ENCODE measurements around the gene C12orf42. TPM values are rescaled to one million over a fixed set of nuclear protein-coding genes. Genes with fewer than 3 reads are reported as not detected.

The C12orf42 gene
- total RNA-seq, 1 experiment from 2014 or later = not detected

GRCh38 chr12:103312742-103313354 is 182.9 kb downstream of the C12orf42 start:
- Histone ChIP-seq H3K4me3 (ENCODE audit: low read length) (no peak overlapping the region), H3K9me2 (replicated peaks; ENCODE audit: insufficient read depth, low read length) (no peaks in the 10 kb centered on the region), H3K27me3 (ENCODE audit: low read length) (no peaks in the 10 kb centered on the region), H3K27ac (ENCODE audit: low read length) (no peak overlapping the region), H3K36me3 (ENCODE audit: insufficient read depth, low read length) (no peaks in the 10 kb centered on the region), H4K20me1 (ENCODE audit: insufficient read depth, low read depth, low read length) (no peaks in the 10 kb centered on the region), H3K9me3 (ENCODE audit: low read length) (no peaks in the 10 kb centered on the region), H3K79me2 (ENCODE audit: low read length) (no peaks in the 10 kb centered on the region), H2AFZ (ENCODE audit: low read length) (no peak overlapping the region), H3K4me1 (ENCODE audit: low read length) (no peaks in the 10 kb centered on the region), H3K4me2 (ENCODE audit: low read depth, low read length, poor library complexity, severe bottlenecking) (no peak overlapping the region), H3K9ac (ENCODE audit: low read length) (no peak overlapping the region)
- no peak for DNase-seq

- Histone ChIP-seq H3K4me2 (ENCODE audit: low read depth, low read length, poor library complexity, severe bottlenecking) (no peak overlapping the region), H3K9me2 (replicated peaks; ENCODE audit: insufficient read depth, low read length) (no peaks in the 10 kb centered on the region), H2AFZ (ENCODE audit: low read length) (no peak overlapping the region), H3K36me3 (ENCODE audit: insufficient read depth, low read length) (no peaks in the 10 kb centered on the region), H3K9me3 (ENCODE audit: low read length) (no peaks in the 10 kb centered on the region), H3K4me3 (ENCODE audit: low read length) (no peak overlapping the region), H3K27me3 (ENCODE audit: low read length) (no peaks in the 10 kb centered on the region), H3K79me2 (ENCODE audit: low read length) (no peaks in the 10 kb centered on the region), H3K27ac (ENCODE audit: low read length) (no peak overlapping the region), H3K9ac (ENCODE audit: low read length) (no peak overlapping the region), H4K20me1 (ENCODE audit: insufficient read depth, low read depth, low read length) (no peaks in the 10 kb centered on the region), H3K4me1 (ENCODE audit: low read length) (no peaks in the 10 kb centered on the region)
- DNase-seq = no peak
These were observed 185.1 kb downstream of the C12orf42 start for GRCh38 chr12:103310546-103311270.

DNA sequence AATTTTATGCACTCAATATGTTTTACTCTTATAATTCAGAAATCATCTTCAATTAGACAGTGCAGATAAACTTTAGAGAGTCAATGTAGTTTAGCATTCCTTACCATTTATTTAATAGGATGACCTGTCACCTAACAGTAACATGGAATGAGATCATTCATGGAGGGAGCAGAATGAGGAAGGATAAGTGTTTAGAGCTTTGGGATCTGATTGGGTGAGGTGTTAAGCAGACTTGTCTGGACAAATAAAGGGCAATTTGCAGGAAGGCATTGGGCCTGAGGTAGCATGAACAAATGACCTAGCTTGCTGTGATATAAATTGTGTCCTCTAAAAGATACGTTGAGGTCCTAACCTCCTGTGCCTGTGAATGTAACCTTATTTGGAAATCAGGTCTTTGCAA is 187.4 kb downstream of the C12orf42 start:
- no peak overlapping the region for H3K9ac ChIP-seq (ENCODE audit: low read length)
- no peaks in the 10 kb centered on the region for H3K9me3 ChIP-seq (ENCODE audit: low read length)
- H3K4me1 ChIP-seq (ENCODE audit: low read length) = no peaks in the 10 kb centered on the region
- no peaks in the 10 kb centered on the region for H4K20me1 ChIP-seq (ENCODE audit: insufficient read depth, low read depth, low read length)
- H3K36me3 ChIP-seq (ENCODE audit: insufficient read depth, low read length) = no peaks in the 10 kb centered on the region
- no peak overlapping the region for H2AFZ ChIP-seq (ENCODE audit: low read length)
- no peaks in the 10 kb centered on the region for H3K9me2 ChIP-seq (replicated peaks; ENCODE audit: insufficient read depth, low read length)
- H3K27ac ChIP-seq (ENCODE audit: low read length) = no peak overlapping the region
- no peak overlapping the region for H3K4me3 ChIP-seq (ENCODE audit: low read length)
- DNase-seq = no peak
- no peak overlapping the region for H3K4me2 ChIP-seq (ENCODE audit: low read depth, low read length, poor library complexity, severe bottlenecking)
- no peaks in the 10 kb centered on the region for H3K79me2 ChIP-seq (ENCODE audit: low read length)
- no peaks in the 10 kb centered on the region for H3K27me3 ChIP-seq (ENCODE audit: low read length)

- no peak for DNase-seq
- no peaks in the 10 kb centered on the region for H3K4me1 ChIP-seq (ENCODE audit: low read length)
- H3K27me3 ChIP-seq (ENCODE audit: low read length) = no peaks in the 10 kb centered on the region
- no peak overlapping the region for H3K27ac ChIP-seq (ENCODE audit: low read length)
- no peaks in the 10 kb centered on the region for H3K9me3 ChIP-seq (ENCODE audit: low read length)
- no peak overlapping the region for H3K9ac ChIP-seq (ENCODE audit: low read length)
- H4K20me1 ChIP-seq (ENCODE audit: insufficient read depth, low read depth, low read length) = no peaks in the 10 kb centered on the region
- H3K36me3 ChIP-seq (ENCODE audit: insufficient read depth, low read length) = no peaks in the 10 kb centered on the region
- H2AFZ ChIP-seq (ENCODE audit: low read length) = no peak overlapping the region
- H3K79me2 ChIP-seq (ENCODE audit: low read length) = no peaks in the 10 kb centered on the region
- H3K9me2 ChIP-seq (replicated peaks; ENCODE audit: insufficient read depth, low read length) = no peaks in the 10 kb centered on the region
- H3K4me3 ChIP-seq (ENCODE audit: low read length) = no peak overlapping the region
- no peak overlapping the region for H3K4me2 ChIP-seq (ENCODE audit: low read depth, low read length, poor library complexity, severe bottlenecking)
These were observed 192.3 kb downstream of the C12orf42 start for GRCh38 chr12:103303484-103303883.

- no peaks in the 10 kb centered on the region for H3K9me3 ChIP-seq (ENCODE audit: low read length)
- H2AFZ ChIP-seq (ENCODE audit: low read length) = no peak overlapping the region
- H3K79me2 ChIP-seq (ENCODE audit: low read length) = no peaks in the 10 kb centered on the region
- no peak for DNase-seq
- H3K4me1 ChIP-seq (ENCODE audit: low read length) = no peaks in the 10 kb centered on the region
- no peaks in the 10 kb centered on the region for H3K36me3 ChIP-seq (ENCODE audit: insufficient read depth, low read length)
- no peaks in the 10 kb centered on the region for H4K20me1 ChIP-seq (ENCODE audit: insufficient read depth, low read depth, low read length)
- H3K4me2 ChIP-seq (ENCODE audit: low read depth, low read length, poor library complexity, severe bottlenecking) = no peak overlapping the region
- no peaks in the 10 kb centered on the region for H3K9me2 ChIP-seq (replicated peaks; ENCODE audit: insufficient read depth, low read length)
- H3K27me3 ChIP-seq (ENCODE audit: low read length) = no peaks in the 10 kb centered on the region
- no peak overlapping the region for H3K4me3 ChIP-seq (ENCODE audit: low read length)
- H3K27ac ChIP-seq (ENCODE audit: low read length) = no peak overlapping the region
- H3K9ac ChIP-seq (ENCODE audit: low read length) = no peak overlapping the region
These were observed 193.9 kb downstream of the C12orf42 start for GRCh38 chr12:103301642-103302591.

- Histone ChIP-seq H3K79me2 (ENCODE audit: low read length) (no peaks in the 10 kb centered on the region), H3K27ac (ENCODE audit: low read length) (no peak overlapping the region), H3K4me2 (ENCODE audit: low read depth, low read length, poor library complexity, severe bottlenecking) (no peak overlapping the region), H3K36me3 (ENCODE audit: insufficient read depth, low read length) (no peaks in the 10 kb centered on the region), H3K9me3 (ENCODE audit: low read length) (peaks cover 5% of the 10 kb centered on the region; the same call in 1 of the 2 replicates), H3K4me1 (ENCODE audit: low read length) (no peaks in the 10 kb centered on the region), H2AFZ (ENCODE audit: low read length) (no peak overlapping the region), H3K4me3 (ENCODE audit: low read length) (no peak overlapping the region), H3K9me2 (replicated peaks; ENCODE audit: insufficient read depth, low read length) (no peaks in the 10 kb centered on the region), H4K20me1 (ENCODE audit: insufficient read depth, low read depth, low read length) (no peaks in the 10 kb centered on the region), H3K9ac (ENCODE audit: low read length) (no peak overlapping the region), H3K27me3 (ENCODE audit: low read length) (no peaks in the 10 kb centered on the region)
- DNase-seq = no peak
These were observed 207.8 kb downstream of the C12orf42 start for GRCh38 chr12:103288016-103288415.

GRCh38 chr12:103282124-103282523 is 213.6 kb downstream of the C12orf42 start:
- no peaks in the 10 kb centered on the region for H3K27me3 ChIP-seq (ENCODE audit: low read length)
- H3K9ac ChIP-seq (ENCODE audit: low read length) = no peak overlapping the region
- no peaks in the 10 kb centered on the region for H3K9me3 ChIP-seq (ENCODE audit: low read length)
- H2AFZ ChIP-seq (ENCODE audit: low read length) = no peak overlapping the region
- H3K9me2 ChIP-seq (replicated peaks; ENCODE audit: insufficient read depth, low read length) = no peaks in the 10 kb centered on the region
- H3K4me1 ChIP-seq (ENCODE audit: low read length) = no peaks in the 10 kb centered on the region
- H3K4me2 ChIP-seq (ENCODE audit: low read depth, low read length, poor library complexity, severe bottlenecking) = no peak overlapping the region
- H4K20me1 ChIP-seq (ENCODE audit: insufficient read depth, low read depth, low read length) = no peaks in the 10 kb centered on the region
- no peak for DNase-seq
- H3K79me2 ChIP-seq (ENCODE audit: low read length) = no peaks in the 10 kb centered on the region
- H3K36me3 ChIP-seq (ENCODE audit: insufficient read depth, low read length) = no peaks in the 10 kb centered on the region
- no peak overlapping the region for H3K4me3 ChIP-seq (ENCODE audit: low read length)
- no peak overlapping the region for H3K27ac ChIP-seq (ENCODE audit: low read length)

DNA sequence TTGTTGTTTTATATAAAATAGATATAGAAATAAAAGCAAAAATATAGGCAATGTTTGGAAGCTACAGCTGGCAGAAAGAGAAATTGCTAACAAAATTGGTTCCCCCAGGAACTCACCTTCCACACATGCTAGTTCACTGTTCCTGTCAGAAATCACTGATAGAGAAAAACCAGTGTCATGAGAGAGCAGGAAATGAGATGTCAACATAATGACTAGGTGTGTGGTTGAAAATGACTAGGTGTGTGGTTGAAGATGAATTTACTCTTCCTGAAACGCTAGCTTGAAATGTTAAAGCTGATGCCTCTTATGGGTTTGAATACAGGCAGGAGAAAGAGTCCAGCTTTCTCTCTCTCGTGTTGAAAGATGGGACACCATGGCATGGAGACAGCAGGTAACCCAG is 216.3 kb downstream of the C12orf42 start:
- Histone ChIP-seq H3K9ac (ENCODE audit: low read length) (no peak overlapping the region), H3K36me3 (ENCODE audit: insufficient read depth, low read length) (no peaks in the 10 kb centered on the region), H3K79me2 (ENCODE audit: low read length) (no peaks in the 10 kb centered on the region), H3K9me3 (ENCODE audit: low read length) (no peaks in the 10 kb centered on the region), H3K27me3 (ENCODE audit: low read length) (no peaks in the 10 kb centered on the region), H3K27ac (ENCODE audit: low read length) (no peak overlapping the region), H3K9me2 (replicated peaks; ENCODE audit: insufficient read depth, low read length) (no peaks in the 10 kb centered on the region), H3K4me2 (ENCODE audit: low read depth, low read length, poor library complexity, severe bottlenecking) (no peak overlapping the region), H2AFZ (ENCODE audit: low read length) (no peak overlapping the region), H3K4me3 (ENCODE audit: low read length) (no peak overlapping the region), H4K20me1 (ENCODE audit: insufficient read depth, low read depth, low read length) (no peaks in the 10 kb centered on the region), H3K4me1 (ENCODE audit: low read length) (no peaks in the 10 kb centered on the region)
- DNase-seq = no peak
